CD14-positive monocyte (primary cell): ENCODE data around the gene COQ3. TPM values are rescaled to one million over a fixed set of nuclear protein-coding genes. Genes with fewer than 3 reads are reported as not detected.

Source experiments
- DNase-seq, 3 donors: peaks; one replicate each; pipeline ENCODE4 v3.0.0-alpha.2; 2011 to 2022
- H2AFZ ChIP-seq: 2 replicates; pipeline ENCODE4 v1.6.0; 2012; ENCODE audit warnings: mild to moderate bottlenecking, low read depth, low read length, inconsistent platforms; ENCODE audit not compliant: insufficient read depth, poor library complexity, severe bottlenecking
- H3K27ac ChIP-seq, 2 donors: 1 replicate in 1 of 2; 2 replicates in 1 of 2; pipeline ENCODE4 v1.5.1; 2012 to 2013; ENCODE audit warnings: low read length in 2 of 2, control low read depth in 1 of 2, inconsistent platforms in 1 of 2, low read depth in 1 of 2, mild to moderate bottlenecking in 1 of 2
- H3K27me3 ChIP-seq, 2 donors: one replicate each; pipeline versions ENCODE4 v1.6.0 to v1.6.1; 2011 to 2013; ENCODE audit warnings: low read length in 2 of 2; ENCODE audit not compliant: control insufficient read depth in 2 of 2, insufficient read depth in 2 of 2
- H3K36me3 ChIP-seq, 2 donors: replicated peaks in 1 of 2; 1 replicate in 1 of 2; 2 replicates in 1 of 2; pipeline versions ENCODE4 v1.5.1 to v1.6.1; 2012 to 2013; ENCODE audit warnings: low read length in 2 of 2, control low read depth in 1 of 2, inconsistent platforms in 1 of 2, mild to moderate bottlenecking in 1 of 2; ENCODE audit not compliant: insufficient read depth in 2 of 2, control insufficient read depth in 1 of 2
- H3K4me1 ChIP-seq, 2 donors: 1 replicate in 1 of 2; 2 replicates in 1 of 2; pipeline versions ENCODE4 v1.5.1 to v1.6.1; 2012 to 2013; ENCODE audit warnings: low read length in 2 of 2, control low read depth in 1 of 2, inconsistent platforms in 1 of 2, mild to moderate bottlenecking in 1 of 2, moderate library complexity in 1 of 2; ENCODE audit not compliant: insufficient read depth in 2 of 2, control insufficient read depth in 1 of 2
- H3K4me2 ChIP-seq: replicated peaks from 2 replicates; pipeline ENCODE3; 2012; ENCODE audit warnings: low read length, moderate library complexity, mild to moderate bottlenecking; ENCODE audit not compliant: poor library complexity, severe bottlenecking; ENCODE audit errors: extremely low read depth
- H3K4me3 ChIP-seq, 3 experiments: fragments of 200-600 bp in 1 of 3; sonication (generic) in 1 of 3; replicated peaks in 1 of 3; 1 replicate in 2 of 3; 2 replicates in 1 of 3; pipeline ENCODE4 v1.5.1; 2011 to 2013; ENCODE audit warnings: low read length in 3 of 3, mild to moderate bottlenecking in 3 of 3, control low read depth in 2 of 3, low read depth in 2 of 3, inconsistent platforms in 1 of 3, moderate library complexity in 1 of 3
- H3K79me2 ChIP-seq: 2 replicates; pipeline ENCODE4 v1.6.0; 2012; ENCODE audit warnings: mild to moderate bottlenecking, control low read depth, inconsistent platforms, low read length, moderate library complexity; ENCODE audit not compliant: insufficient read depth
- H3K9ac ChIP-seq: 2 replicates; pipeline ENCODE4 v1.6.0; 2017; ENCODE audit warnings: low read length, mild to moderate bottlenecking; ENCODE audit not compliant: insufficient read depth, poor library complexity, severe bottlenecking
- H3K9me3 ChIP-seq, 2 donors: replicated peaks in 1 of 2; 1 replicate in 1 of 2; 2 replicates in 1 of 2; pipeline versions ENCODE4 v1.5.1 to v1.6.1; 2012 to 2013; ENCODE audit warnings: low read length in 2 of 2, control low read depth in 1 of 2; ENCODE audit not compliant: control insufficient read depth in 1 of 2, insufficient read depth in 1 of 2
- H4K20me1 ChIP-seq: 2 replicates; pipeline ENCODE4 v1.6.0; 2012; ENCODE audit warnings: mild to moderate bottlenecking, low read length, control low read depth, moderate library complexity; ENCODE audit not compliant: insufficient read depth
- H3K27ac Mint-ChIP-seq, 7 donors: one replicate each; pipeline ENCODE4 v1.8.0; 2020; ENCODE audit warnings: mild to moderate bottlenecking in 7 of 7, mixed read lengths in 7 of 7, moderate library complexity in 6 of 7, inconsistent platforms in 2 of 7
- H3K27me3 Mint-ChIP-seq, 3 donors: one replicate each; pipeline ENCODE4 v1.8.0; 2021 to 2022; ENCODE audit warnings: low read depth in 3 of 3, mild to moderate bottlenecking in 3 of 3, mixed read lengths in 3 of 3, moderate library complexity in 3 of 3, inconsistent platforms in 1 of 3
- H3K36me3 Mint-ChIP-seq, 2 donors: one replicate each; pipeline ENCODE4 v1.8.0; 2020; ENCODE audit warnings: mixed read lengths in 2 of 2, inconsistent platforms in 1 of 2, mild to moderate bottlenecking in 1 of 2
- H3K4me1 Mint-ChIP-seq: one replicate; pipeline ENCODE4 v1.8.0; 2020; ENCODE audit warnings: mild to moderate bottlenecking, mixed read lengths
- H3K4me3 Mint-ChIP-seq, 2 donors: one replicate each; pipeline ENCODE4 v1.8.0; 2020; ENCODE audit warnings: mild to moderate bottlenecking in 2 of 2, mixed read lengths in 2 of 2, moderate library complexity in 1 of 2
- H3K9me3 Mint-ChIP-seq, 7 donors: one replicate each; pipeline ENCODE4 v1.8.0; 2020 to 2022; ENCODE audit warnings: mixed read lengths in 7 of 7, mild to moderate bottlenecking in 6 of 7, moderate library complexity in 6 of 7, inconsistent platforms in 2 of 7
- WGBS: methylation state at CpG from one replicate; pipeline ENCODE4 v1.1.5; 2013; ENCODE audit warnings: missing lambda C conversion rate; ENCODE audit not compliant: insufficient coverage; 5-methylcytosine and 5-hydroxymethylcytosine counted together
- intact Hi-C, 2 donors: fragments of 100-400 bp; cut with micrococcal nuclease; formaldehyde crosslinking; loops; one replicate each; pipeline versions ENCODE4 v1.15.0 to v1.15.1; 2023
- polyA plus RNA-seq, 3 donors: library from polyadenylated mRNA; depleted of rRNA in 1 of 3; unstranded in 2 of 3; stranded (reverse) in 1 of 3; fragments of 300-500 nt in 2 of 3; fragments of >200 nt in 1 of 3; fragmentation: Illumina TruSeq in 2 of 3; gene quantifications; 1 replicate in 2 of 3; 2 replicates in 1 of 3; pipeline ENCODE4 v1.2.3, GENCODE V29; 2012 to 2021
- TF ChIP-seq, protein P1 (sequence below): fragments of 200-600 bp; IDR thresholded peaks from one replicate; pipeline ENCODE4 v1.8.0; 2022; ENCODE audit warnings: antibody characterized with exemption, mild to moderate bottlenecking

The COQ3 gene
- polyA plus RNA-seq, 3 donors: 1.5 to 2.3 (median 1.6) TPM

DNA sequence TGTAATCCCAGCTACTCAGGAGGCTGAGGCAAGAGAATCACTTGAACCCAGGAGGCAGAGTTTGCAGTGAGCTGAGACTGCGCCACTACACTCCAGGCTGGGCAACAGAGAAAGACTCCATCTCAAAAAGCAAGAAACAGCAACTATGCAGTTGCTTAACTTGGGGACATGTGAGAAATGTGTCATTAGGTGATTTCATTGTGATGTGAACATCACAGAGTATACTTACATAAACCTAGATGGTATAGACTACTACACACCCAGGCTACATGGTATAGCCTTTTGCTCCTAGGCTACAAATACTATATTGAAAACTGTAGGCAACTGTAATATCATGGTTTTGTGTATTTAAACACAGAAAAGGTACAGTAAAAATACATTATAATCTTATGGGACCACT, 3.3 kb upstream of the COQ3 start:
- Mint-ChIP-seq H3K27ac (peak overlapping the region in 1 of 7 donors; percentile 32), H3K4me1 (peaks cover 11% of the 10 kb centered on the region), H3K4me3 (no peak overlapping the region), H3K36me3 (peaks cover 32 to 49% of the 10 kb centered on the region in 2 donors), H3K9me3 (no peaks in the 10 kb centered on the region), H3K27me3 (peaks cover 0 to 1% (median 0%) of the 10 kb centered on the region in 3 donors)
- no peaks in the 10 kb centered on the region for H3K27me3 ChIP-seq
- H3K4me1 ChIP-seq: peaks cover 8 to 15% of the 10 kb centered on the region in 2 donors
- no peaks in the 10 kb centered on the region for H3K9me3 ChIP-seq
- H3K4me3 ChIP-seq: no peak overlapping the region
- WGBS: no CpG with 5 or more reads among the region's 1 CpG
- peaks cover 33 to 58% of the 10 kb centered on the region in 2 donors for H3K36me3 ChIP-seq
- H3K27ac ChIP-seq: no peak overlapping the region
- no peak overlapping the region for H2AFZ ChIP-seq
- H4K20me1 ChIP-seq: no peaks in the 10 kb centered on the region
- H3K4me2 ChIP-seq: no peak overlapping the region
- no peak overlapping the region for H3K9ac ChIP-seq
- TF ChIP-seq, protein P1, sequence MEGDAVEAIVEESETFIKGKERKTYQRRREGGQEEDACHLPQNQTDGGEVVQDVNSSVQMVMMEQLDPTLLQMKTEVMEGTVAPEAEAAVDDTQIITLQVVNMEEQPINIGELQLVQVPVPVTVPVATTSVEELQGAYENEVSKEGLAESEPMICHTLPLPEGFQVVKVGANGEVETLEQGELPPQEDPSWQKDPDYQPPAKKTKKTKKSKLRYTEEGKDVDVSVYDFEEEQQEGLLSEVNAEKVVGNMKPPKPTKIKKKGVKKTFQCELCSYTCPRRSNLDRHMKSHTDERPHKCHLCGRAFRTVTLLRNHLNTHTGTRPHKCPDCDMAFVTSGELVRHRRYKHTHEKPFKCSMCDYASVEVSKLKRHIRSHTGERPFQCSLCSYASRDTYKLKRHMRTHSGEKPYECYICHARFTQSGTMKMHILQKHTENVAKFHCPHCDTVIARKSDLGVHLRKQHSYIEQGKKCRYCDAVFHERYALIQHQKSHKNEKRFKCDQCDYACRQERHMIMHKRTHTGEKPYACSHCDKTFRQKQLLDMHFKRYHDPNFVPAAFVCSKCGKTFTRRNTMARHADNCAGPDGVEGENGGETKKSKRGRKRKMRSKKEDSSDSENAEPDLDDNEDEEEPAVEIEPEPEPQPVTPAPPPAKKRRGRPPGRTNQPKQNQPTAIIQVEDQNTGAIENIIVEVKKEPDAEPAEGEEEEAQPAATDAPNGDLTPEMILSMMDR: no peak
- DNase-seq: peak in 1 of 3 donors; percentile 8
- intact Hi-C loops: no loop called here
- no peaks in the 10 kb centered on the region for H3K79me2 ChIP-seq

DNA sequence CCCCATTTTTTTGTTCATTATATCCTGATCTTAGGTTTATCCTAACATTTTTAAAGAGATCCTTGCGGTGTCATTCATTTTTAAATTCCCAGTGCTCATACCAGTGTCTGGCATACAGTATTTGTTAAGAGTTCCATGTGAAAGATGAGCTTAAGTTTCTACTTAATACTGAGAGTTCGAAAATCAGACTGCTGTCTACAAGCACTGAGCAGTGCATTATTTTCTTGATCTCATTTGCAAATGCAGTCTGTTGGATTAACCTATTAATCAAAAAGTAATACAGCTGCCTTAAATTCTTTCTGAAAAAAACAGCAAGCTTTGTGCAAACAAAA, 663 bp downstream of the COQ3 start:
- Histone ChIP-seq H3K9ac (peak overlapping the region; percentile 74), H3K27me3 (no peaks in the 10 kb centered on the region), H3K36me3 (peaks cover 0 to 19% of the 10 kb centered on the region in 2 donors), H3K79me2 (no peaks in the 10 kb centered on the region), H3K9me3 (no peaks in the 10 kb centered on the region), H3K4me3 (peak overlapping the region; percentile 49 to 94 (median 67)), H3K27ac (peak overlapping the region in 1 of 2 donors; percentile 70), H2AFZ (peak overlapping the region; percentile 89), H3K4me1 (peaks cover 8 to 15% of the 10 kb centered on the region in 2 donors), H3K4me2 (peak overlapping the region; percentile 81), H4K20me1 (no peaks in the 10 kb centered on the region)
- Mint-ChIP-seq H3K27ac (peak overlapping the region in 1 of 7 donors; percentile 95), H3K9me3 (peaks cover 0 to 1% (median 0%) of the 10 kb centered on the region in 7 donors), H3K4me1 (peaks cover 11% of the 10 kb centered on the region), H3K36me3 (peaks cover 6 to 14% of the 10 kb centered on the region in 2 donors), H3K4me3 (peak overlapping the region; percentile 97 to 98), H3K27me3 (peaks cover 0 to 5% (median 3%) of the 10 kb centered on the region in 3 donors)
- TF ChIP-seq, protein P1: no peak
- no CpG with 5 or more reads among the region's 2 CpGs for WGBS
- no peak for DNase-seq
- intact Hi-C loops: no loop called here
